Effector memory CD4-positive, alpha-beta T cell (primary cell): Measurements from ENCODE around the gene CARD10.
"Not testable (repeated sequence)": the region's sequence is repeated elsewhere in the genome, so short reads cannot be mapped to it uniquely, and the experiment has no call there.

Experiments
- DNase-seq, 3 donors: peaks; one replicate each; pipeline ENCODE4 v3.0.0-alpha.2; 2020
- H3K27ac ChIP-seq: 2 replicates; pipeline ENCODE4 v1.7.0; 2013; ENCODE audit warnings: mild to moderate bottlenecking, low read length, moderate library complexity; ENCODE audit not compliant: insufficient read depth, poor library complexity, severe bottlenecking
- H3K27me3 ChIP-seq: replicated peaks from 2 replicates; pipeline ENCODE4 v1.7.0; 2013; ENCODE audit warnings: mild to moderate bottlenecking, low read length; ENCODE audit not compliant: insufficient read depth, control insufficient read depth, poor library complexity, severe bottlenecking
- H3K36me3 ChIP-seq: 2 replicates; pipeline ENCODE4 v1.7.0; 2013; ENCODE audit warnings: mild to moderate bottlenecking, low read length, moderate library complexity; ENCODE audit not compliant: control insufficient read depth, insufficient read depth
- H3K4me1 ChIP-seq: 2 replicates; pipeline ENCODE4 v1.7.0; 2013; ENCODE audit warnings: low read length, mild to moderate bottlenecking; ENCODE audit not compliant: control insufficient read depth, insufficient read depth, poor library complexity, severe bottlenecking
- H3K4me3 ChIP-seq: 2 replicates; pipeline ENCODE4 v1.7.0; 2013; ENCODE audit warnings: low read length, low read depth, mild to moderate bottlenecking; ENCODE audit not compliant: insufficient read depth, poor library complexity, severe bottlenecking
- H3K9me3 ChIP-seq: 2 replicates; pipeline ENCODE4 v1.7.0; 2013; ENCODE audit warnings: mild to moderate bottlenecking, low read length, moderate library complexity; ENCODE audit not compliant: control insufficient read depth

The CARD10 gene

GRCh38 chr22:37476389-37477329 lies 42.6 kb downstream of the CARD10 start:
- no peaks in the 10 kb centered on the region for H3K27me3 ChIP-seq
- H3K36me3 ChIP-seq: peaks cover 93% of the 10 kb centered on the region
- no peaks in the 10 kb centered on the region for H3K9me3 ChIP-seq
- peak overlapping the region; percentile 11 for H3K27ac ChIP-seq
- no peak for DNase-seq
- H3K4me3 ChIP-seq: no peak overlapping the region
- peaks cover 4% of the 10 kb centered on the region for H3K4me1 ChIP-seq

- peaks cover 3% of the 10 kb centered on the region for H3K4me1 ChIP-seq
- no peak for DNase-seq
- no peaks in the 10 kb centered on the region for H3K9me3 ChIP-seq
- H3K4me3 ChIP-seq: no peak overlapping the region
- no peaks in the 10 kb centered on the region for H3K27me3 ChIP-seq
- peaks cover 93% of the 10 kb centered on the region for H3K36me3 ChIP-seq
- H3K27ac ChIP-seq: no peak overlapping the region
Observed at GRCh38 chr22:37474447-37475090, 44.6 kb downstream of the CARD10 start.

- DNase-seq: no peak
- Histone ChIP-seq H3K4me1 (peaks cover 3% of the 10 kb centered on the region), H3K9me3 (no peaks in the 10 kb centered on the region), H3K27me3 (no peaks in the 10 kb centered on the region), H3K4me3 (no peak overlapping the region), H3K27ac (no peak overlapping the region), H3K36me3 (peaks cover 86% of the 10 kb centered on the region)
Observed at GRCh38 chr22:37473437-37473946, 45.7 kb downstream of the CARD10 start.

GRCh38 chr22:37472418-37473006 lies 46.7 kb downstream of the CARD10 start:
- peaks cover 3% of the 10 kb centered on the region for H3K4me1 ChIP-seq
- no peak overlapping the region for H3K4me3 ChIP-seq
- H3K36me3 ChIP-seq: peaks cover 83% of the 10 kb centered on the region
- no peaks in the 10 kb centered on the region for H3K27me3 ChIP-seq
- DNase-seq: peak in 1 of 3 donors; percentile 24
- no peak overlapping the region for H3K27ac ChIP-seq
- H3K9me3 ChIP-seq: no peaks in the 10 kb centered on the region

- H3K4me3 ChIP-seq: no peak overlapping the region
- peaks cover 82% of the 10 kb centered on the region for H3K36me3 ChIP-seq
- no peak for DNase-seq
- H3K9me3 ChIP-seq: no peaks in the 10 kb centered on the region
- H3K27me3 ChIP-seq: no peaks in the 10 kb centered on the region
- H3K4me1 ChIP-seq: peaks cover 3% of the 10 kb centered on the region
- no peak overlapping the region for H3K27ac ChIP-seq
Observed at GRCh38 chr22:37471727-37472417, 47.3 kb downstream of the CARD10 start.

- peaks cover 78% of the 10 kb centered on the region for H3K36me3 ChIP-seq
- no peaks in the 10 kb centered on the region for H3K27me3 ChIP-seq
- peaks cover 3% of the 10 kb centered on the region for H3K4me1 ChIP-seq
- DNase-seq: no peak
- no peak overlapping the region for H3K4me3 ChIP-seq
- no peak overlapping the region for H3K27ac ChIP-seq
- H3K9me3 ChIP-seq: no peaks in the 10 kb centered on the region
Observed at GRCh38 chr22:37470087-37470445, 49.1 kb downstream of the CARD10 start.

- H3K27me3 ChIP-seq: no peaks in the 10 kb centered on the region
- H3K27ac ChIP-seq: no peak overlapping the region
- H3K9me3 ChIP-seq: no peaks in the 10 kb centered on the region
- DNase-seq: no peak
- no peak overlapping the region for H3K4me3 ChIP-seq
- peaks cover 73% of the 10 kb centered on the region for H3K36me3 ChIP-seq
- H3K4me1 ChIP-seq: peaks cover 3% of the 10 kb centered on the region
Observed at GRCh38 chr22:37469416-37470086, 49.7 kb downstream of the CARD10 start.

- H3K27ac ChIP-seq, DNase-seq, H3K4me3 ChIP-seq, H3K9me3 ChIP-seq, H3K27me3 ChIP-seq, H3K4me1 ChIP-seq: not testable (repeated sequence)
- peaks cover 60% of the 10 kb centered on the region for H3K36me3 ChIP-seq
Observed at GRCh38 chr22:37468201-37468695, 51.0 kb downstream of the CARD10 start.

GRCh38 chr22:37467391-37467955 lies 51.7 kb downstream of the CARD10 start:
- Histone ChIP-seq H3K36me3 (peaks cover 57% of the 10 kb centered on the region), H3K27me3 (no peaks in the 10 kb centered on the region), H3K4me1 (no peaks in the 10 kb centered on the region), H3K9me3 (no peaks in the 10 kb centered on the region), H3K4me3 (no peak overlapping the region), H3K27ac (no peak overlapping the region)
- DNase-seq: no peak
